Upper lobe of left lung (tissue), 4 donors: Measurements from ENCODE around the gene LRP1B.

ENCODE experiments used
- CTCF ChIP-seq, 6 experiments: fragments of 450-650 bp in 4 of 6; fragments of 200-600 bp in 2 of 6; sonication (generic) in 2 of 6; IDR thresholded peaks; one replicate each; pipeline ENCODE4 v1.5.1; 2016 to 2019; ENCODE audit warnings: antibody characterized with exemption in 6 of 6
- EP300 ChIP-seq, 4 donors: sonication (generic); formaldehyde crosslinking; IDR thresholded peaks; one replicate each; pipeline ENCODE4 v1.5.1; 2017; ENCODE audit warnings: antibody characterized with exemption in 4 of 4, control low read depth in 2 of 4
- POLR2A ChIP-seq, 4 donors: fragments of 450-650 bp; IDR thresholded peaks; one replicate each; pipeline ENCODE4 v1.5.1; 2016 to 2017; ENCODE audit warnings: antibody characterized with exemption in 4 of 4, mild to moderate bottlenecking in 2 of 4
- POLR2AphosphoS5 ChIP-seq, 2 donors: sonication (generic); formaldehyde crosslinking; IDR thresholded peaks; one replicate each; pipeline ENCODE4 v1.5.1; 2017; ENCODE audit warnings: antibody characterized with exemption in 2 of 2

- TF ChIP-seq CTCF (IDR thresholded peaks at IDR 0.05) (no peak), POLR2A (IDR thresholded peaks at IDR 0.05) (no peak), EP300 (IDR thresholded peaks at IDR 0.05) (no peak), POLR2AphosphoS5 (IDR thresholded peaks at IDR 0.05) (no peak)
Measured at GRCh38 chr2:140242889-140243288, 1887.9 kb downstream of the LRP1B start.
